HEK293 (cell line): ENCODE results near the gene RPUSD1.
"Not testable (repeated sequence)": the region's sequence is repeated elsewhere in the genome, so short reads cannot be mapped to it uniquely, and the experiment has no call there.

Experiments
- CTCF ChIA-PET: fragments of 350-600 bp; formaldehyde crosslinking; extraction: SDS; loops from one replicate; lab custom pipeline; 2021; ENCODE audit warnings: antibody characterized with exemption; lab: Yijun Ruan, JAX
- POLR2A ChIA-PET: fragments of 300-600 bp; formaldehyde crosslinking; extraction: SDS; loops from one replicate; lab custom pipeline; 2020; ENCODE audit warnings: antibody characterized with exemption, inconsistent platforms; lab: Yijun Ruan, JAX
- H3K27ac ChIP-seq: fragments of 200-500 bp; sonication (Bioruptor generic); 2 replicates; pipeline ENCODE4 v1.5.1; 2014; ENCODE audit warnings: low read depth, low read length, control low read depth, inconsistent platforms; ENCODE audit errors: extremely low read depth
- H3K36me3 ChIP-seq, 2 experiments: fragments of 200-500 bp in 1 of 2; sonication (Bioruptor generic) in 1 of 2; 1 replicate in 1 of 2; 2 replicates in 1 of 2; pipeline ENCODE4 v1.5.1; 2014 to 2017; ENCODE audit warnings: inconsistent platforms in 2 of 2, low read length in 2 of 2; ENCODE audit not compliant: control insufficient read depth in 2 of 2, insufficient read depth in 1 of 2
- H3K4me1 ChIP-seq: fragments of 200-500 bp; sonication (Bioruptor generic); 2 replicates; pipeline ENCODE4 v1.5.1; 2014; ENCODE audit warnings: mild to moderate bottlenecking, low read length, inconsistent platforms; ENCODE audit not compliant: control insufficient read depth, insufficient read depth
- H3K4me3 ChIP-seq: 2 replicates; pipeline ENCODE4 v1.5.1; 2011; ENCODE audit warnings: low read depth, mild to moderate bottlenecking, control low read depth, low read length, moderate library complexity
- H3K9me3 ChIP-seq: fragments of 200-500 bp; sonication (Bioruptor generic); 2 replicates; pipeline ENCODE4 v1.5.1; 2014; ENCODE audit warnings: low read depth, low read length, inconsistent platforms; ENCODE audit not compliant: control insufficient read depth, insufficient read depth
- MZF1 ChIP-seq: fragments of 450-650 bp; formaldehyde crosslinking; IDR thresholded peaks from 2 replicates; pipeline ENCODE4 v1.5.1; 2017; ENCODE audit warnings: missing biosample characterization, missing genetic modification characterization, borderline replicate concordance
- PATZ1 ChIP-seq: fragments of 450-650 bp; formaldehyde crosslinking; IDR thresholded peaks from 2 replicates; pipeline ENCODE4 v1.5.1; 2016; ENCODE audit warnings: missing biosample characterization, missing genetic modification characterization
- PRDM1 ChIP-seq: fragments of 450-650 bp; formaldehyde crosslinking; IDR thresholded peaks from 2 replicates; pipeline ENCODE4; 2016; ENCODE audit warnings: missing biosample characterization, missing genetic modification characterization
- SETDB1 ChIP-seq: IDR thresholded peaks from one replicate; pipeline ENCODE4 v1.6.1; 2017; ENCODE audit warnings: mild to moderate bottlenecking, low read length, moderate library complexity, mixed read lengths; ENCODE audit not compliant: insufficient read length
- SP2 ChIP-seq: fragments of 450-650 bp; formaldehyde crosslinking; IDR thresholded peaks from 2 replicates; pipeline ENCODE4 v1.5.1; 2016; ENCODE audit warnings: missing biosample characterization, missing genetic modification characterization
- SP3 ChIP-seq: fragments of 450-650 bp; formaldehyde crosslinking; IDR thresholded peaks from 2 replicates; pipeline ENCODE4 v1.5.1; 2016; ENCODE audit warnings: missing biosample characterization, missing genetic modification characterization
- TRIM28 ChIP-seq: IDR thresholded peaks from 2 replicates; pipeline ENCODE4 v1.6.1; 2011; ENCODE audit warnings: low read length, control low read depth, borderline replicate concordance
- ZBTB26 ChIP-seq: fragments of 450-650 bp; formaldehyde crosslinking; optimal IDR thresholded peaks from 2 replicates; pipeline ENCODE3; 2016; ENCODE audit warnings: missing biosample characterization, mild to moderate bottlenecking, missing genetic modification characterization
- ZBTB48 ChIP-seq: fragments of 450-650 bp; formaldehyde crosslinking; IDR thresholded peaks from 2 replicates; pipeline ENCODE4 v1.5.1; 2016; ENCODE audit warnings: missing biosample characterization, missing genetic modification characterization
- ZFP41 ChIP-seq: fragments of 450-650 bp; formaldehyde crosslinking; IDR thresholded peaks from 2 replicates; pipeline ENCODE4 v1.5.1; 2016; ENCODE audit warnings: missing biosample characterization, missing genetic modification characterization, borderline replicate concordance
- ZNF184 ChIP-seq: fragments of 450-650 bp; IDR thresholded peaks from 2 replicates; pipeline ENCODE4 v1.5.1; 2018; ENCODE audit warnings: missing biosample characterization, mild to moderate bottlenecking, missing genetic modification characterization
- ZNF239 ChIP-seq: fragments of 450-650 bp; formaldehyde crosslinking; IDR thresholded peaks from 2 replicates; pipeline ENCODE4 v1.5.1; 2016; ENCODE audit warnings: missing biosample characterization, missing genetic modification characterization
- ZNF26 ChIP-seq: fragments of 450-650 bp; formaldehyde crosslinking; IDR thresholded peaks from 2 replicates; pipeline ENCODE4 v1.5.1; 2016; ENCODE audit warnings: missing biosample characterization, missing genetic modification characterization
- ZNF37A ChIP-seq: fragments of 450-650 bp; IDR thresholded peaks from 2 replicates; pipeline ENCODE4 v1.5.1; 2018; ENCODE audit warnings: missing biosample characterization, missing genetic modification characterization
- ZNF398 ChIP-seq: fragments of 450-650 bp; formaldehyde crosslinking; IDR thresholded peaks from 2 replicates; pipeline ENCODE4 v1.5.1; 2017; ENCODE audit warnings: missing biosample characterization, missing genetic modification characterization
- ZNF561 ChIP-seq: fragments of 450-650 bp; IDR thresholded peaks from 2 replicates; pipeline ENCODE4 v1.5.1; 2018; ENCODE audit warnings: missing biosample characterization, missing genetic modification characterization, borderline replicate concordance
- ZNF621 ChIP-seq: fragments of 450-650 bp; formaldehyde crosslinking; IDR thresholded peaks from 2 replicates; pipeline ENCODE4 v1.5.1; 2017; ENCODE audit warnings: missing biosample characterization, missing genetic modification characterization
- ZNF664 ChIP-seq: fragments of 450-650 bp; formaldehyde crosslinking; IDR thresholded peaks from 2 replicates; pipeline ENCODE4 v1.5.1; 2016; ENCODE audit warnings: missing biosample characterization, missing genetic modification characterization
- ZNF670 ChIP-seq: fragments of 450-650 bp; formaldehyde crosslinking; IDR thresholded peaks from 2 replicates; pipeline ENCODE4 v1.5.1; 2016; ENCODE audit warnings: missing biosample characterization, missing genetic modification characterization, low read depth
- ZNF677 ChIP-seq: fragments of 450-650 bp; IDR thresholded peaks from 2 replicates; pipeline ENCODE4 v1.5.0; 2018; ENCODE audit warnings: missing biosample characterization, mild to moderate bottlenecking, missing genetic modification characterization, moderate library complexity
- ZSCAN30 ChIP-seq: fragments of 450-650 bp; IDR thresholded peaks from 2 replicates; pipeline ENCODE4 v1.5.1; 2018; ENCODE audit warnings: missing biosample characterization, mild to moderate bottlenecking, missing genetic modification characterization, moderate library complexity

RPUSD1 gene

GRCh38 chr16:787978-788398 lies at the start of gene RPUSD1:
TSS of gene RPUSD1 (minus strand) at chr16:788381. CDS start at chr16:787737, 644 bp downstream.
- POLR2A ChIA-PET: interaction anchor here (0.7 to 2.4 kb wide), 18 partner anchors 9 to 995 kb away, joined by 3 to 25 read pairs (median 6); partner anchors contain the start of genes ANTKMT, GNG13, NUBP2 and STUB1
- Histone ChIP-seq H3K4me3 (peak within 1 kb of the TSS; percentile 83), H3K36me3 (peaks cover 0 to 60% of the 10 kb centered on the region in 2 experiments; a peak in 1 of 3 replicates), H3K27ac (peak within 1 kb of the TSS; percentile 82), H3K4me1 (no peaks in the 10 kb centered on the region), H3K9me3 (no peaks in the 10 kb centered on the region)
- no peak for TF ChIP-seq MZF1 (tag by site-specific recombination)
- peak; percentile 59; the same call in 1 of the 2 replicates for TF ChIP-seq ZNF561 (tag by site-specific recombination)
- 0 out of 2 replicates have a peak, but pooled peaks have one; percentile 26 for TF ChIP-seq ZNF37A
- TF ChIP-seq ZSCAN30: 0 out of 2 replicates have a peak, but pooled peaks have one; percentile 42
- no peak for TF ChIP-seq PRDM1 (tag by site-specific recombination)
- TF ChIP-seq ZNF677 (tag by site-specific recombination): 0 out of 2 replicates have a peak, but pooled peaks have one; percentile 16
- peak; percentile 35; the same call in 1 of the 2 replicates for TF ChIP-seq SP3 (tag by site-specific recombination)
- no peak for TF ChIP-seq ZNF26 (tag by site-specific recombination)
- TF ChIP-seq ZNF398 (tag by site-specific recombination): peak; percentile 18; the same call in 1 of the 2 replicates
- no peak for TF ChIP-seq ZNF621 (tag by site-specific recombination)
- peak; percentile 51; the same call in 1 of the 2 replicates for TF ChIP-seq PATZ1
- peak; percentile 50 for TF ChIP-seq SP2 (tag by site-specific recombination)
- TF ChIP-seq ZNF184 (tag by site-specific recombination): 0 out of 2 replicates have a peak, but pooled peaks have one; percentile 17
- CTCF ChIA-PET: interaction anchor here (0.5 to 9.5 kb wide), 9 partner anchors 39 to 709 kb away, joined by 3 to 119 read pairs (median 3); partner anchors contain the start of gene ANTKMT

- H3K36me3 ChIP-seq, H3K9me3 ChIP-seq, CTCF ChIA-PET, H3K4me3 ChIP-seq, H3K27ac ChIP-seq, POLR2A ChIA-PET, H3K4me1 ChIP-seq: not testable (repeated sequence)
Measured at GRCh38 chr16:836822-837221, 48.6 kb upstream of the RPUSD1 start.

- Histone ChIP-seq H3K27ac (no peak overlapping the region), H3K4me1 (no peaks in the 10 kb centered on the region), H3K36me3 (no peaks in the 10 kb centered on the region), H3K9me3 (no peaks in the 10 kb centered on the region), H3K4me3 (no peak overlapping the region)
- ChIA-PET CTCF (interaction anchor here (0.6 kb wide), 1 partner anchor 46 kb away, joined by 3 read pairs; no protein-coding TSS in a partner anchor), POLR2A (no interaction called here)
- no peak for TF ChIP-seq ZBTB26
- TF ChIP-seq ZNF664 (tag by site-specific recombination): 0 out of 2 replicates have a peak, but pooled peaks have one; percentile 24
- TF ChIP-seq TRIM28: peak; percentile 38; the same call in 1 of the 2 replicates
- no peak for TF ChIP-seq ZFP41
- peak; percentile 90 for TF ChIP-seq SETDB1
- TF ChIP-seq ZBTB48 (tag by site-specific recombination): no peak
- peak; percentile 96 for TF ChIP-seq ZNF239 (tag by site-specific recombination)
- TF ChIP-seq ZNF670: no peak
Measured at GRCh38 chr16:836221-836620, 48.0 kb upstream of the RPUSD1 start.
